GM19397 (cell line): ENCODE measurements around the gene EZH1.
"Not testable (repeated sequence)": the region's sequence is repeated elsewhere in the genome, so short reads cannot be mapped to it uniquely, and the experiment has no call there.

ENCODE experiments used
- ATAC-seq: cut with Tn5 transposase; IDR thresholded peaks from one replicate; pipeline ENCODE4 v1.9.1; 2021; ENCODE audit warnings: mild to moderate bottlenecking, moderate library complexity; ENCODE audit not compliant: unreplicated experiment

Gene EZH1

GRCh38 chr17:42773290-42774035, 28.6 kb upstream of the EZH1 start, which contains the start of gene VPS25:
VPS25 (plus strand) TSS chr17:42773449; CDS start chr17:42773476, 27 bp downstream.
- ATAC-seq: no peak

GRCh38 chr17:42772945-42773289, 28.1 kb upstream of the EZH1 start:
- ATAC-seq: no peak

GRCh38 chr17:42769964-42770363, 25.1 kb upstream of the EZH1 start:
- not testable (repeated sequence) for ATAC-seq

DNA sequence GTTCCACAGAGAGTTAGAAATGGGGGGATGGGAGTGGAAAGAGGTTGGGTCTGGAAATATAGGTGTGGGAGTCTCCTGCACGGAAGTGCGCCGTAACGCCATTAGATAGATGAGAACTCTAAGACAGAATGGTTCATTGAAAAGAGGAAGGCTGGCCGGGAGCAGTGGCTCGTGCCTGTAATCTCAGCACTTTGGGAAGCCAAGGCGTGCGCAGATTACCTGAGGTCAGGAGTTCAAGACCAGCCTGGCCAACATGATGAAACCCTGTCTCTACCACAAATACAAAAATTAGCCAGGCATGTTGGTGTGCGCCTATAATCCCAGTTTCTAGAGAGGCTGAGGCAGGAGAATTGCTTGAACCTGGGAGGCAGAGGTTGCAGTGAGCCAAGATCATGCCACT, 23.2 kb upstream of the EZH1 start:
- ATAC-seq: not testable (repeated sequence)

DNA sequence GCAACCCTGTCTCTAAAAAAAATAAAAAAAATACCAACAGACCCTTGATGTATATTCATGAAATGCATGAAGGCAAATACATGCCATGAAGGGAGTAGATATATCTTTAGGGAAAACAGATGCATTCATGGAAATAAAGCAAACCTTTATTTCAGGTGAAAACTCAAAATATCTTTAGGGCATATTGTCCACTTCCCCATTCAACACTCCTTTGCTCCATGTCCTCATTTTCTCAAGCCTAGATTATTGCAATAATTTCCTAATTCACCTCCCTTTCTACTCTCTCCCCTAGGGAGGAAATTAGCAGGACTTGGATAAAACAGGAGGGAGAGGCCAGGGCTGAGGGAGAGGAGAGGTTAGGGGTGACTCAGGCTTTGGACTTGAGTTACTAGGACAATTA, 22.7 kb upstream of the EZH1 start:
- ATAC-seq: no peak

- no peak for ATAC-seq
These were observed 21.3 kb upstream of the EZH1 start for GRCh38 chr17:42766124-42766523.

DNA sequence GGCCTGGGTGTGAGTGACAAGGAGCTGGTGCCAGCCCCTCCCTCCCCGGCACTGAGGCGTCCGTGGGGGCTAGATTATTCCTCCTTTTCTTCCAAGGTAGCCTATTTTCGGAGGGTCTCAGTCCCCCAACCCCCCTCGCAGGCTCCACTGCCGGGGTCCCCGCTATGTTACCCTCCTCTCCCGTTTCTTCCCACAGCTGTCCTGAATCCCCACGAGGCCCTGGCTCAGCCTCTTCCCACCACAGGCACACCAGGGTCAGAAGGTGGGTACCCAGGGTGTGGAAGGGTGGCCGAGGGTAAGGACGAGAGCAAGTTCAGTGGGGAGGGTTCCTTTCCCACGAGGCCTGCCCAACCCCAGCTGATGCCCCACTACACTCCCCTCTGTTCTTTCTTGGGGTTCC, 16.8 kb upstream of the EZH1 start:
- ATAC-seq: no peak

GRCh38 chr17:42760652-42761581, 16.1 kb upstream of the EZH1 start, which contains the start of gene RAMP2:
RAMP2 (plus strand) TSS chr17:42761227; CDS start chr17:42761262, 35 bp downstream.
- no peak for ATAC-seq

- ATAC-seq: no peak
These were observed 15.3 kb upstream of the EZH1 start for GRCh38 chr17:42759982-42760651.

DNA sequence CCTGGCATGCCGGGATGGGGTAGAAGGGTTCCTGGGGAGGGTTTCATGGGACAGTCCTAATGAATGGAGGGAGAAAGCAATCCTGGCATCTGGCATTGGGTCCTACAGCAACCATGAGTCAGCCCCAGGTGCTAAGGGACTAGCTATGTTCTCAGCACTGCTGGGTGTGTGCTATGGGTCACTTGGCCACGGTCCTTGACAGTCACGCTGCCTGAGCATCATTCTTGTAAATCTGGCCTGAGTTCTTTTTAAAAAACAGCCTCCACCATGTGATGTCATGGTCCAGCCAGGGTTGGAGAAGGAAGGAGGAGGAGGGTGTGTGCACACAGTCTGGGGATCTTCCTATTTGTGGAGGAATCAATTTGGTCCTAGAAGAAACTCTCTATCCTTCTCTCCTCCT, 9.9 kb upstream of the EZH1 start:
- no peak for ATAC-seq

- ATAC-seq: no peak
These were observed 6.8 kb upstream of the EZH1 start for GRCh38 chr17:42751628-42752027.

GRCh38 chr17:42750739-42751344, 6.0 kb upstream of the EZH1 start:
- no peak for ATAC-seq

GRCh38 chr17:42748908-42749798, 4.3 kb upstream of the EZH1 start:
- no peak for ATAC-seq

GRCh38 chr17:42748202-42748907, 3.5 kb upstream of the EZH1 start:
- ATAC-seq: no peak

- peak; percentile 49 for ATAC-seq
These were observed 496 bp downstream of the EZH1 start for GRCh38 chr17:42744283-42744805.

DNA sequence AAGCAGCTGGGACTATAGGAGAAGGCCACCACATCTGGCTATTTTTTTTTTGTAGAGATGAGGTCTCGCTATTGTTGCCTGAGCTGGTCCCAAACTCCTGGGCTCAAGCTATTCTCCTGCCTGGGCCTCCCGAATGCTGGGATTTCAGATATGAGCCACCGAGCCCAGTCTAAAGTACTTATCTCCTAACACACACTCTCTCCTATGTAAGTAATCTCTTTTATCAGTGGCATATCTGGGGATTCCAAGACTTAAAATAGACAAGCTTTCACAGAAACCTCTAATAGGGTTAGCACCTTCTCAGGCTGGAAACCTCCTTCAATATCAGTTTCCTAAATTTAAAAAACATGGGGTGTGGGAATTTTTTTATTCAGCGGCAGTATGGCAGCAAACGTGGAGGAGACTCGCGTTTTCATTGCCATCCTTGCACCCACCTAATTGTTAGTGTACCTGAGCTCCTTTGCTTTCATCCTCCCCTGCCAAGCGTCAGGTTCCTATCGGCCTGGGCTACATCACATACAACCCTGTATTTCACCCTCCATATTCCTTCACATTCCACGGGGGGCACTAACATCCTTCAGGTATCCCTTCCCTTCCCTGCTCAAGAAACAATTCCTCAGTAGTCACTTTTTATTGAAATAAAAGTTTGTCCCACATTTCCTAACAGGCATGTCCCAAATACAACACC, 1.1 kb downstream of the EZH1 start:
- no peak for ATAC-seq

- not testable (repeated sequence) for ATAC-seq
These were observed 1.9 kb downstream of the EZH1 start for GRCh38 chr17:42742916-42743315.

GRCh38 chr17:42740699-42741098, 4.1 kb downstream of the EZH1 start:
- no peak for ATAC-seq
